ENCODE data around the gene COX6A2.

DNA sequence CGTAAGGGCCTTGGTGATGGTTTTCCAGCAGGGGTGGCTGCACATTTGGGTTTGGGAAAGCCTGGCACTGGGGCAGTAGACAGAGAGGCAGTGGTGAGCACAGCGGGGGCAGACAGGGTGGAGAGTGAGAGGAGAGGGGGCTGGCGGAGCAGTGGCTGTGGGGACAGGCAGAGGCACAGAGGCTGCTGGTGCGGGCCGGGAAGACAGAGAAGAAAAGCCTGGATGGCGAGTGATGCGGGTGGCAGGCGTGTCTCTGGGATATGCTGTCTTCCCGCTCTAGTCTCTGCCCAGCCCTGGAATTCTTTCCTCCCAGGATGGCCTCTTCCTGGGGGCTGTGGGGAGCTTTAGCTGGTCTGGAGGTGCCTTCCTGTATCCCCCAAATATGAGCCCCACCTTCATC lies 18.1 kb downstream of the COX6A2 start:
- TF ChIP-seq, protein P1, sequence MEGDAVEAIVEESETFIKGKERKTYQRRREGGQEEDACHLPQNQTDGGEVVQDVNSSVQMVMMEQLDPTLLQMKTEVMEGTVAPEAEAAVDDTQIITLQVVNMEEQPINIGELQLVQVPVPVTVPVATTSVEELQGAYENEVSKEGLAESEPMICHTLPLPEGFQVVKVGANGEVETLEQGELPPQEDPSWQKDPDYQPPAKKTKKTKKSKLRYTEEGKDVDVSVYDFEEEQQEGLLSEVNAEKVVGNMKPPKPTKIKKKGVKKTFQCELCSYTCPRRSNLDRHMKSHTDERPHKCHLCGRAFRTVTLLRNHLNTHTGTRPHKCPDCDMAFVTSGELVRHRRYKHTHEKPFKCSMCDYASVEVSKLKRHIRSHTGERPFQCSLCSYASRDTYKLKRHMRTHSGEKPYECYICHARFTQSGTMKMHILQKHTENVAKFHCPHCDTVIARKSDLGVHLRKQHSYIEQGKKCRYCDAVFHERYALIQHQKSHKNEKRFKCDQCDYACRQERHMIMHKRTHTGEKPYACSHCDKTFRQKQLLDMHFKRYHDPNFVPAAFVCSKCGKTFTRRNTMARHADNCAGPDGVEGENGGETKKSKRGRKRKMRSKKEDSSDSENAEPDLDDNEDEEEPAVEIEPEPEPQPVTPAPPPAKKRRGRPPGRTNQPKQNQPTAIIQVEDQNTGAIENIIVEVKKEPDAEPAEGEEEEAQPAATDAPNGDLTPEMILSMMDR (IDR thresholded peaks at IDR 0.05), result no peak
- no peak for TF ChIP-seq POLR2A (IDR thresholded peaks at IDR 0.05)

Measured in prostate gland (tissue), 2 donors.